GM12864 (cell line): Measurements from ENCODE around the gene FOSL2.

Experiments used
- DNase-seq: peaks from one replicate; pipeline ENCODE4 v3.0.0-alpha.2; 2011; ENCODE audit warnings: low read depth
- H3K4me3 ChIP-seq: 2 replicates; pipeline ENCODE4 v1.5.1; 2011; ENCODE audit warnings: mild to moderate bottlenecking, low read depth, low read length, control low read depth
- CTCF ChIP-seq: IDR thresholded peaks from 2 replicates; pipeline ENCODE4 v1.5.1; 2011; ENCODE audit warnings: low read depth, mild to moderate bottlenecking, moderate library complexity, low read length, control low read depth, inconsistent platforms; ENCODE audit errors: missing control alignments

The FOSL2 gene

GRCh38 chr2:28401948-28402550 is 9.4 kb downstream of the FOSL2 start:
- no peak for TF ChIP-seq CTCF
- no peak for DNase-seq
- no peak overlapping the region for H3K4me3 ChIP-seq

- no peak overlapping the region for H3K4me3 ChIP-seq
- no peak for TF ChIP-seq CTCF
- no peak for DNase-seq
These were observed 10.8 kb downstream of the FOSL2 start for GRCh38 chr2:28403370-28403956.

- no peak overlapping the region for H3K4me3 ChIP-seq
- no peak for TF ChIP-seq CTCF
- no peak for DNase-seq
These were observed 11.4 kb downstream of the FOSL2 start for GRCh38 chr2:28404086-28404485.

- no peak overlapping the region for H3K4me3 ChIP-seq
- no peak for TF ChIP-seq CTCF
- DNase-seq = no peak
These were observed 12.9 kb downstream of the FOSL2 start for GRCh38 chr2:28405537-28405936.

- DNase-seq = no peak
- no peak overlapping the region for H3K4me3 ChIP-seq
- TF ChIP-seq CTCF = no peak
These were observed 13.8 kb downstream of the FOSL2 start for GRCh38 chr2:28406276-28407096.

GRCh38 chr2:28407131-28407975 is 14.7 kb downstream of the FOSL2 start:
- TF ChIP-seq CTCF = no peak
- no peak for DNase-seq
- no peak overlapping the region for H3K4me3 ChIP-seq
